HL-60 (cell line): Measurements from ENCODE around the gene PTGS1.

Source experiments
- DNase-seq, 2 experiments: peaks; one replicate each; pipeline ENCODE4 v3.0.0-alpha.2; 2010 to 2020; ENCODE audit warnings: low read depth in 1 of 2, low spot score in 1 of 2
- H3K27ac ChIP-seq: fragments of 250-450 bp; sonication (Bioruptor Pico); replicated peaks from 2 replicates; pipeline ENCODE4 v1.5.1; 2020; ENCODE audit warnings: mild to moderate bottlenecking, moderate library complexity
- H3K27me3 ChIP-seq: fragments of 250-450 bp; sonication (Bioruptor Pico); 2 replicates; pipeline ENCODE4 v1.5.1; 2021; ENCODE audit warnings: mild to moderate bottlenecking, moderate library complexity; ENCODE audit not compliant: insufficient read depth, poor library complexity, severe bottlenecking
- H3K4me3 ChIP-seq: replicated peaks from 2 replicates; pipeline ENCODE4 v1.5.1; 2011; ENCODE audit warnings: mild to moderate bottlenecking, control low read depth, low read length; ENCODE audit not compliant: insufficient read depth
- GABPA ChIP-seq: IDR thresholded peaks from 2 replicates; pipeline ENCODE4 v1.6.1; 2012; ENCODE audit warnings: low read depth
- POLR2AphosphoS5 ChIP-seq: IDR thresholded peaks from 2 replicates; pipeline ENCODE4 v1.6.1; 2012; ENCODE audit warnings: low read depth
- SPI1 ChIP-seq: IDR thresholded peaks from 2 replicates; pipeline ENCODE4 v1.6.1; 2012; ENCODE audit warnings: low read depth, mild to moderate bottlenecking, borderline replicate concordance
- TF ChIP-seq, protein P1 (sequence below): IDR thresholded peaks from 2 replicates; pipeline ENCODE4 v1.6.1; 2012; ENCODE audit warnings: low read depth; ENCODE audit not compliant: insufficient replicate concordance
- TF ChIP-seq, protein P2 (sequence below): IDR thresholded peaks from one replicate; pipeline ENCODE4 v1.5.1; 2011; ENCODE audit warnings: low read length, control low read depth, inconsistent platforms; ENCODE audit not compliant: insufficient read depth

The PTGS1 gene

DNA sequence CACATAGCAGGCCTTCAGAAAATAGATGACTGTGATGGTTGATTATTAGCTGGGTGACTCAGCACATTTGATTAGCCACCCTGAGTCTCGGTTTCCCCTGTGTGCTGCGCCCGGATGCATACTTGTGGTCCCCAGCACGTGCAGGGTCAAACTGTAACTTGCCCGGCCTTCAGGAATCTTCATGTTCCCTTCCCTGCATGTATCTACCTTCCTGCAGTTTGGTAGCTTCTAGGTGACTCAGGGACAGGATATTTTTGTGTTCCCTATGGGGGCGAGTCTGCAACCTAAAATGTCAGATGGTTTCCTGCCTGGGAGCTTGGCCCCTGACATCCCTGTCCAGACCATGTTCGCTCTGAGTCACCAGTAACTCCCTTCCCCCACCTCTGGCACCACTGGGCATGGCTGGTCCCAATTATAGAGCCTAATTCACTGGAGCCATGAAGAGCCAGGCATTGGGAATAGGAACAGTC, 13.2 kb downstream of the PTGS1 start:
- Histone ChIP-seq H3K4me3 (no peak overlapping the region), H3K27me3 (no peaks in the 10 kb centered on the region), H3K27ac (no peak overlapping the region)
- TF ChIP-seq, protein P1, sequence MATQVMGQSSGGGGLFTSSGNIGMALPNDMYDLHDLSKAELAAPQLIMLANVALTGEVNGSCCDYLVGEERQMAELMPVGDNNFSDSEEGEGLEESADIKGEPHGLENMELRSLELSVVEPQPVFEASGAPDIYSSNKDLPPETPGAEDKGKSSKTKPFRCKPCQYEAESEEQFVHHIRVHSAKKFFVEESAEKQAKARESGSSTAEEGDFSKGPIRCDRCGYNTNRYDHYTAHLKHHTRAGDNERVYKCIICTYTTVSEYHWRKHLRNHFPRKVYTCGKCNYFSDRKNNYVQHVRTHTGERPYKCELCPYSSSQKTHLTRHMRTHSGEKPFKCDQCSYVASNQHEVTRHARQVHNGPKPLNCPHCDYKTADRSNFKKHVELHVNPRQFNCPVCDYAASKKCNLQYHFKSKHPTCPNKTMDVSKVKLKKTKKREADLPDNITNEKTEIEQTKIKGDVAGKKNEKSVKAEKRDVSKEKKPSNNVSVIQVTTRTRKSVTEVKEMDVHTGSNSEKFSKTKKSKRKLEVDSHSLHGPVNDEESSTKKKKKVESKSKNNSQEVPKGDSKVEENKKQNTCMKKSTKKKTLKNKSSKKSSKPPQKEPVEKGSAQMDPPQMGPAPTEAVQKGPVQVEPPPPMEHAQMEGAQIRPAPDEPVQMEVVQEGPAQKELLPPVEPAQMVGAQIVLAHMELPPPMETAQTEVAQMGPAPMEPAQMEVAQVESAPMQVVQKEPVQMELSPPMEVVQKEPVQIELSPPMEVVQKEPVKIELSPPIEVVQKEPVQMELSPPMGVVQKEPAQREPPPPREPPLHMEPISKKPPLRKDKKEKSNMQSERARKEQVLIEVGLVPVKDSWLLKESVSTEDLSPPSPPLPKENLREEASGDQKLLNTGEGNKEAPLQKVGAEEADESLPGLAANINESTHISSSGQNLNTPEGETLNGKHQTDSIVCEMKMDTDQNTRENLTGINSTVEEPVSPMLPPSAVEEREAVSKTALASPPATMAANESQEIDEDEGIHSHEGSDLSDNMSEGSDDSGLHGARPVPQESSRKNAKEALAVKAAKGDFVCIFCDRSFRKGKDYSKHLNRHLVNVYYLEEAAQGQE = no peak
- TF ChIP-seq GABPA (no peak), SPI1 (no peak)
- TF ChIP-seq, protein P2, sequence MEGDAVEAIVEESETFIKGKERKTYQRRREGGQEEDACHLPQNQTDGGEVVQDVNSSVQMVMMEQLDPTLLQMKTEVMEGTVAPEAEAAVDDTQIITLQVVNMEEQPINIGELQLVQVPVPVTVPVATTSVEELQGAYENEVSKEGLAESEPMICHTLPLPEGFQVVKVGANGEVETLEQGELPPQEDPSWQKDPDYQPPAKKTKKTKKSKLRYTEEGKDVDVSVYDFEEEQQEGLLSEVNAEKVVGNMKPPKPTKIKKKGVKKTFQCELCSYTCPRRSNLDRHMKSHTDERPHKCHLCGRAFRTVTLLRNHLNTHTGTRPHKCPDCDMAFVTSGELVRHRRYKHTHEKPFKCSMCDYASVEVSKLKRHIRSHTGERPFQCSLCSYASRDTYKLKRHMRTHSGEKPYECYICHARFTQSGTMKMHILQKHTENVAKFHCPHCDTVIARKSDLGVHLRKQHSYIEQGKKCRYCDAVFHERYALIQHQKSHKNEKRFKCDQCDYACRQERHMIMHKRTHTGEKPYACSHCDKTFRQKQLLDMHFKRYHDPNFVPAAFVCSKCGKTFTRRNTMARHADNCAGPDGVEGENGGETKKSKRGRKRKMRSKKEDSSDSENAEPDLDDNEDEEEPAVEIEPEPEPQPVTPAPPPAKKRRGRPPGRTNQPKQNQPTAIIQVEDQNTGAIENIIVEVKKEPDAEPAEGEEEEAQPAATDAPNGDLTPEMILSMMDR = no peak
- DNase-seq = no peak

DNA sequence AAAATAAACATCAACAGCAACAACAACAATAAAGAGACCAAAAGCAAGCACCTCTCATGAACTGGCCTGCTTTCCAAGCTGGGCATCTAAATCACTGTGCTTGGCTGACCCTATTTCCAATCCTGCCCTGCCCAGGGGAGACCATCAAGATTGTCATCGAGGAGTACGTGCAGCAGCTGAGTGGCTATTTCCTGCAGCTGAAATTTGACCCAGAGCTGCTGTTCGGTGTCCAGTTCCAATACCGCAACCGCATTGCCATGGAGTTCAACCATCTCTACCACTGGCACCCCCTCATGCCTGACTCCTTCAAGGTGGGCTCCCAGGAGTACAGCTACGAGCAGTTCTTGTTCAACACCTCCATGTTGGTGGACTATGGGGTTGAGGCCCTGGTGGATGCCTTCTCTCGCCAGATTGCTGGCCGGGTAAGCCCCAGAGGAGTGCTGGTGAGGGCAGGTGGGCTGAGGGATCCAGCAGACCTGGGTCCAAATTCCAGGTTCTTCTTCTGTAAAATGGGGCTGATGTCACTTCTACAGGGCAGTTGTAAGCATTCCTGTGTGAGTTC, 15.6 kb downstream of the PTGS1 start:
- Histone ChIP-seq H3K27ac (no peak overlapping the region), H3K27me3 (no peaks in the 10 kb centered on the region), H3K4me3 (no peak overlapping the region)
- no peak for DNase-seq
- TF ChIP-seq GABPA = no peak
- TF ChIP-seq, protein P1 = no peak
- TF ChIP-seq POLR2AphosphoS5 = no peak
- TF ChIP-seq, protein P2 = no peak
- TF ChIP-seq SPI1 = no peak

DNA sequence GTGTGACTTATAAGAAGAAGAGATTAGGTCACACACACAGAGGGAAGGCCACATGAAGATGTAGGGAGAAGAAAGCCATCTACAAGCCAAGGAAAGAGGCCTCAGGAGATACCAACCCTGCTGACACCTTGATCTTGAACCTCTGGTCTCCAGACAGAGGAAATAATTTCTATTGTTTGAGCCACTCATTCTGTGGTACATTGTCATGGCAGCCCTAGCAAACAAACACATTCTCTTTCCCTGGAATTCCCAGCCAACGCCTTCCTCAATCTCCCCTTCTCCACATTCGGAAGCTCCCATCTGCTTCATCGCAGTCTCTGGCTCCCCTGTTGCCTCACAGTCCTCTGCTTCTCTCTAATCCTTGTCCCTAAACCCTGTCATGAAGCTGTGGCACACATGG, 16.7 kb downstream of the PTGS1 start:
- H3K4me3 ChIP-seq = no peak overlapping the region
- no peak overlapping the region for H3K27ac ChIP-seq
- no peak for DNase-seq
- H3K27me3 ChIP-seq = no peaks in the 10 kb centered on the region
- TF ChIP-seq, protein P1 = no peak
- TF ChIP-seq SPI1 = no peak
- TF ChIP-seq, protein P2 = no peak
- TF ChIP-seq GABPA = no peak
- no peak for TF ChIP-seq POLR2AphosphoS5
